Stomach (tissue), 4 donors: ENCODE results near the gene MRC1.

ENCODE experiments used
- CTCF ChIP-seq, 7 experiments: fragments of 450-650 bp in 4 of 7; fragments of 200-600 bp in 3 of 7; sonication (generic) in 3 of 7; IDR thresholded peaks; one replicate each; pipeline ENCODE4 v1.5.1; 2016 to 2019; ENCODE audit warnings: antibody characterized with exemption in 7 of 7, control low read depth in 2 of 7, mild to moderate bottlenecking in 1 of 7
- POLR2A ChIP-seq, 4 donors: fragments of 450-650 bp; IDR thresholded peaks; one replicate each; pipeline ENCODE4 v1.6.1; 2016; ENCODE audit warnings: antibody characterized with exemption in 4 of 4, control low read depth in 2 of 4, mild to moderate bottlenecking in 1 of 4, moderate library complexity in 1 of 4
- POLR2AphosphoS5 ChIP-seq, 3 donors: sonication (generic); formaldehyde crosslinking; IDR thresholded peaks; one replicate each; pipeline ENCODE4 v1.6.1; 2016; ENCODE audit warnings: antibody characterized with exemption in 3 of 3

- TF ChIP-seq CTCF (IDR thresholded peaks at IDR 0.05) = no peak
- no peak for TF ChIP-seq POLR2A (IDR thresholded peaks at IDR 0.05)
- TF ChIP-seq POLR2AphosphoS5 (IDR thresholded peaks at IDR 0.05) = no peak
These were observed 96.9 kb downstream of the MRC1 start for GRCh38 chr10:17906002-17906401.
